Keratinocyte (primary cell): Measurements from ENCODE around the gene TAOK1. TPM values are rescaled to one million over a fixed set of nuclear protein-coding genes. Genes with fewer than 3 reads are reported as not detected.

ENCODE experiments used
- DNase-seq: peaks from one replicate; pipeline ENCODE4 v3.0.0-alpha.2; 2011; ENCODE audit warnings: low read depth, missing footprints, low spot score
- FAIRE-seq: peaks from 2 replicates; lab custom pipeline; 2011; peaks lifted over from hg19 to GRCh38; lab: Jason Lieb, UNC
- H2AFZ ChIP-seq: 2 replicates; pipeline ENCODE4 v1.6.0; 2012; ENCODE audit warnings: low read length, control low read depth, inconsistent platforms; ENCODE audit not compliant: control insufficient read depth
- H3K27ac ChIP-seq: 2 replicates; pipeline ENCODE4 v1.5.1; 2011; ENCODE audit warnings: low read length; ENCODE audit not compliant: control insufficient read depth, insufficient read depth
- H3K27me3 ChIP-seq: 3 replicates; pipeline ENCODE4 v1.6.0; 2011; ENCODE audit warnings: low read length; ENCODE audit not compliant: control insufficient read depth, insufficient read depth; ENCODE audit errors: extremely low read depth
- H3K36me3 ChIP-seq, 2 experiments: 2 replicates in 1 of 2; 3 replicates in 1 of 2; pipeline ENCODE4 v1.5.1; 2011; ENCODE audit warnings: low read length in 2 of 2, mild to moderate bottlenecking in 1 of 2; ENCODE audit not compliant: control insufficient read depth in 2 of 2, insufficient read depth in 2 of 2; ENCODE audit errors: extremely low read depth in 1 of 2
- H3K4me1 ChIP-seq: 3 replicates; pipeline ENCODE4 v1.5.1; 2011; ENCODE audit warnings: low read length; ENCODE audit not compliant: control insufficient read depth, insufficient read depth; ENCODE audit errors: extremely low read depth
- H3K4me2 ChIP-seq: 3 replicates; pipeline ENCODE4 v1.6.0; 2011; ENCODE audit warnings: low read depth, low read length; ENCODE audit not compliant: control insufficient read depth, insufficient read depth; ENCODE audit errors: extremely low read depth
- H3K4me3 ChIP-seq, 3 experiments: fragments of 200-600 bp in 1 of 3; sonication (generic) in 1 of 3; 2 replicates in 2 of 3; 3 replicates in 1 of 3; pipeline ENCODE4 v1.5.1; 2011 to 2016; ENCODE audit warnings: low read length in 3 of 3, mild to moderate bottlenecking in 3 of 3, control low read depth in 2 of 3, inconsistent platforms in 1 of 3, low read depth in 1 of 3, mixed read lengths in 1 of 3, mixed run types in 1 of 3, moderate library complexity in 1 of 3; ENCODE audit not compliant: control insufficient read depth in 2 of 3, insufficient read depth in 2 of 3; ENCODE audit errors: extremely low read depth in 1 of 3
- H3K79me2 ChIP-seq: 2 replicates; pipeline ENCODE4 v1.6.0; 2012; ENCODE audit warnings: low read length; ENCODE audit not compliant: control insufficient read depth, insufficient read depth
- H3K9ac ChIP-seq: 3 replicates; pipeline ENCODE4 v1.6.0; 2011; ENCODE audit warnings: low read length; ENCODE audit not compliant: control insufficient read depth, insufficient read depth; ENCODE audit errors: extremely low read depth
- H3K9me1 ChIP-seq: 3 replicates; pipeline ENCODE4 v1.6.0; 2011; ENCODE audit warnings: low read length; ENCODE audit not compliant: control insufficient read depth, insufficient read depth; ENCODE audit errors: extremely low read depth
- H3K9me3 ChIP-seq: 2 replicates; pipeline ENCODE4 v1.5.1; 2012; ENCODE audit warnings: low read depth, low read length; ENCODE audit not compliant: control insufficient read depth
- H4K20me1 ChIP-seq: 3 replicates; pipeline ENCODE4 v1.6.0; 2011; ENCODE audit warnings: low read length; ENCODE audit not compliant: control insufficient read depth, insufficient read depth; ENCODE audit errors: extremely low read depth
- EZH2 ChIP-seq: IDR thresholded peaks from one replicate; pipeline ENCODE4 v1.6.1; 2012; ENCODE audit warnings: inconsistent platforms, mild to moderate bottlenecking, low read length, moderate library complexity
- dilution Hi-C: fragments of 300-500 bp; cut with MboI; formaldehyde crosslinking; loops from one replicate; pipeline ENCODE4 v1.7.0; 2020; ENCODE audit warnings: low sequenced_read_pairs; ENCODE audit not compliant: extremely low pct_ligation_motif_present
- polyA plus RNA-seq, 5 experiments: library from polyadenylated mRNA; depleted of rRNA in 3 of 5; stranded (reverse) in 3 of 5; stranded (forward) in 1 of 5; unstranded in 1 of 5; fragments of >200 nt; gene quantifications; 1 replicate in 1 of 5; 2 replicates in 3 of 5; 3 replicates in 1 of 5; pipeline versions ENCODE4 v1.2.1 to v1.2.3, GENCODE V29; 2011 to 2012; ENCODE audit warnings: missing spikeins in 2 of 5, low read depth in 1 of 5, low replicate concordance in 1 of 5
- TF ChIP-seq, protein P1 (sequence below), 3 experiments: IDR thresholded peaks in 1 of 3; conservative IDR thresholded peaks in 1 of 3; optimal IDR thresholded peaks in 1 of 3; 2 replicates in 2 of 3; 3 replicates in 1 of 3; pipeline versions ENCODE3 to v1.5.1; 2011; ENCODE audit warnings: low read length in 3 of 3, mild to moderate bottlenecking in 3 of 3, moderate library complexity in 2 of 3, control low read depth in 1 of 3, inconsistent platforms in 1 of 3; ENCODE audit not compliant: insufficient read depth in 2 of 3; ENCODE audit errors: extremely low read depth in 1 of 3

The TAOK1 gene
- polyA plus RNA-seq, 1 donor (not counting 4 experiments of a cell fraction or from before 2014, with no cell fraction given), result 26.7 TPM

DNA sequence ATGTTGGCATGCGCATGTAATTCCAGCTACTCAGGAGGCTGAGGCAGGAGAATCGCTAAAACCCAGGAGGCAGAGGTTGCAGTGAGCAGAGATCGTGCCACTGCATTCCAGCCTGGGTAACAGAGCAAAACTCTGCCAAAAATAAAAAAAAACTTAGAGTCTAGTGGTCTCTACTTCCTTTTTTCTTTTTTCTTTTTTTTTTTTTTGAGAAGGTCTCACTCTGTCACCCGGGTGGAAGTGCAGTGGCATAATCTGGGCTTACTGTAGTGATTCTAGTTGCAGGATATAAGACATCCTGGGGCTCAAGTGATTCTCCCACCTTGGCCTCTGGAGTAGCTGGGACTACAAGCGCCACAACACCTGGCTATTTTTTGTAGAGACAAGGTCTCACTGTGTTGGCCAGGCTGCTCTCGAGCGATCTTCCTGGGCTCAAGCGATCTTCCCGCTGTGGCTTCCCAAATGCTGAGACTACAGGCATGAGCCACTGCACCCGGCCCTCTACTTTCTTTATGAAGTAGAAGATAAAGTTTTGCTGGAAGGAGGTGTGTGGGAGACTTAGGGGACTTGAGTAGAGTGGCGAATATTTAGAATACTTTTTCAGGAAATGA lies 47.9 kb upstream of the TAOK1 start:
- Histone ChIP-seq H3K9ac (no peak overlapping the region), H3K4me1 (no peaks in the 10 kb centered on the region), H2AFZ (no peak overlapping the region), H3K4me2 (no peak overlapping the region), H3K9me3 (no peaks in the 10 kb centered on the region), H3K9me1 (no peaks in the 10 kb centered on the region), H3K27me3 (peaks cover 8% of the 10 kb centered on the region), H3K36me3 (no peaks in the 10 kb centered on the region), H4K20me1 (no peaks in the 10 kb centered on the region), H3K79me2 (no peaks in the 10 kb centered on the region), H3K27ac (no peak overlapping the region), H3K4me3 (no peak overlapping the region)
- DNase-seq (no peak), FAIRE-seq (no peak)
- TF ChIP-seq, protein P1, sequence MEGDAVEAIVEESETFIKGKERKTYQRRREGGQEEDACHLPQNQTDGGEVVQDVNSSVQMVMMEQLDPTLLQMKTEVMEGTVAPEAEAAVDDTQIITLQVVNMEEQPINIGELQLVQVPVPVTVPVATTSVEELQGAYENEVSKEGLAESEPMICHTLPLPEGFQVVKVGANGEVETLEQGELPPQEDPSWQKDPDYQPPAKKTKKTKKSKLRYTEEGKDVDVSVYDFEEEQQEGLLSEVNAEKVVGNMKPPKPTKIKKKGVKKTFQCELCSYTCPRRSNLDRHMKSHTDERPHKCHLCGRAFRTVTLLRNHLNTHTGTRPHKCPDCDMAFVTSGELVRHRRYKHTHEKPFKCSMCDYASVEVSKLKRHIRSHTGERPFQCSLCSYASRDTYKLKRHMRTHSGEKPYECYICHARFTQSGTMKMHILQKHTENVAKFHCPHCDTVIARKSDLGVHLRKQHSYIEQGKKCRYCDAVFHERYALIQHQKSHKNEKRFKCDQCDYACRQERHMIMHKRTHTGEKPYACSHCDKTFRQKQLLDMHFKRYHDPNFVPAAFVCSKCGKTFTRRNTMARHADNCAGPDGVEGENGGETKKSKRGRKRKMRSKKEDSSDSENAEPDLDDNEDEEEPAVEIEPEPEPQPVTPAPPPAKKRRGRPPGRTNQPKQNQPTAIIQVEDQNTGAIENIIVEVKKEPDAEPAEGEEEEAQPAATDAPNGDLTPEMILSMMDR (optimal IDR thresholded peaks at IDR 0.05 in 1 of 3, IDR thresholded peaks at IDR 0.05 in 1 of 3, conservative IDR thresholded peaks at IDR 0.05 in 1 of 3; ENCODE audit: extremely low read depth in 1 of 3, insufficient read depth in 2 of 3, low read length in 3 of 3), result no peak
- TF ChIP-seq EZH2, result no peak
- dilution Hi-C loops, result no loop called here

DNA sequence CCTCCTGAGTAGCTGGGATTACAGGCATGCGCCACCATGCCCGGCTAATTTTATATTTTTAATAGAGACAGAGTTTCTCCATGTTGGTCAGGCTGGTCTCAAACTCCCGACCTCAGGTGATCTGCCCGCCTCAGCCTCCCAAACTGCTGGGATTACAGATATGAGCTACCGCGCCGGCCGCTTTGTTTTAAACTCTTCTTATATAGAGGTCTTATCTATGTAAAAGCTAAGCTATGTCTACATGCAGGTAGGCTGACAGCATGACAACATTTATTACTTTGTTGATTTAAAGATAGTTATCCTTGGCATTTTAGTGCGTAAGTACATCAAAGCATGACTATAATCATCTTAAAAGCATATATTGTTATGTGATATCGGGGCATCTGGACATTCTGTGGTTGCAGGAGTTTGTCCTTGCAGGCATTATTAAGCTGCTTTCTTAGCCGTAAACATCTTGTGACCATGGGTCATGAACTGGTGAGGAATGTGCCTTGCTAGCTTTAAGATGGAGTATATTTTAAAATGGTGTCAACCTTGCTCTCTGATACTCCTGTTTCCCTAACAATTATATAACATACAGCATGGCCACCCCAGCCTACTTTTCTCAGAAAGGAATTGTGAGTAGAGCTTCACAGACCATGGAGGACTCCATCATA lies 45.8 kb upstream of the TAOK1 start:
- DNase-seq, result no peak
- Histone ChIP-seq H3K36me3 (no peaks in the 10 kb centered on the region), H4K20me1 (no peaks in the 10 kb centered on the region), H3K4me3 (no peak overlapping the region), H3K27me3 (peaks cover 8% of the 10 kb centered on the region), H3K4me1 (no peaks in the 10 kb centered on the region), H3K79me2 (no peaks in the 10 kb centered on the region), H3K4me2 (no peak overlapping the region), H3K9me3 (no peaks in the 10 kb centered on the region), H3K27ac (no peak overlapping the region), H3K9me1 (no peaks in the 10 kb centered on the region), H2AFZ (no peak overlapping the region), H3K9ac (no peak overlapping the region)
- TF ChIP-seq EZH2, result no peak
- TF ChIP-seq, protein P1 (optimal IDR thresholded peaks at IDR 0.05 in 1 of 3, IDR thresholded peaks at IDR 0.05 in 1 of 3, conservative IDR thresholded peaks at IDR 0.05 in 1 of 3; ENCODE audit: extremely low read depth in 1 of 3, insufficient read depth in 2 of 3, low read length in 3 of 3), result no peak
- no peak for FAIRE-seq
- dilution Hi-C loops, result no loop called here
